DND-41 (cell line): ENCODE measurements around the gene KRTAP9-2.

Experiments
- CTCF ChIP-seq: IDR thresholded peaks from 2 replicates; pipeline ENCODE4 v1.5.1; 2012; ENCODE audit warnings: borderline replicate concordance, low read length, moderate library complexity, mild to moderate bottlenecking; ENCODE audit not compliant: poor library complexity, severe bottlenecking; ENCODE audit errors: extremely low read depth
- EZH2 ChIP-seq: IDR thresholded peaks from 3 replicates; pipeline ENCODE4 v1.6.1; 2012; ENCODE audit warnings: borderline replicate concordance, low read depth, mild to moderate bottlenecking, moderate library complexity, low read length, inconsistent platforms; ENCODE audit not compliant: severe bottlenecking

GRCh38 chr17:41223821-41224220, 2.6 kb upstream of the KRTAP9-2 start:
- TF ChIP-seq CTCF = no peak
- no peak for TF ChIP-seq EZH2
